ENCODE data around the gene SELENOI.
"Not testable (repeated sequence)": the region's sequence is repeated elsewhere in the genome, so short reads cannot be mapped to it uniquely, and the experiment has no call there.

DNA sequence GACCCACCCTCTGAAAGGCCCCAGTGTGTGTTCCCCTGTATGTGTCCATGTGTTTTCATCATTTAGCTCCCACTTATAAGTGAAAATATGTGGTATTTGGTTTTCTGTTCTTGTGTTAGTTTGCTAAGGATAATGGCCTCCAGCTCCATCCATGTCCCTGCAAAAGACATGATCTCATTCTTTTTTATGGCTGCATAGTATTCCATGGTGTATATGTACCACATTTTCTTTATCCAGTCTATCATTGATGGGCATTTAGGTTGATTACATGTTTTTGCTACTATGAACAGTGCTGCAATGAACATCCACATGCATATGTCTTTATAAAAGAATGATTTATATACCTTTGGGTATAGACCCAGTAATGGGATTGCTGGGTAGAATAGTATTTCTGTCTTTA is 21.5 kb upstream of the SELENOI start:
- TF ChIP-seq POLR2A, EP300, POLR2AphosphoS5 (IDR thresholded peaks at IDR 0.05): not testable (repeated sequence)
- TF ChIP-seq, protein P1, sequence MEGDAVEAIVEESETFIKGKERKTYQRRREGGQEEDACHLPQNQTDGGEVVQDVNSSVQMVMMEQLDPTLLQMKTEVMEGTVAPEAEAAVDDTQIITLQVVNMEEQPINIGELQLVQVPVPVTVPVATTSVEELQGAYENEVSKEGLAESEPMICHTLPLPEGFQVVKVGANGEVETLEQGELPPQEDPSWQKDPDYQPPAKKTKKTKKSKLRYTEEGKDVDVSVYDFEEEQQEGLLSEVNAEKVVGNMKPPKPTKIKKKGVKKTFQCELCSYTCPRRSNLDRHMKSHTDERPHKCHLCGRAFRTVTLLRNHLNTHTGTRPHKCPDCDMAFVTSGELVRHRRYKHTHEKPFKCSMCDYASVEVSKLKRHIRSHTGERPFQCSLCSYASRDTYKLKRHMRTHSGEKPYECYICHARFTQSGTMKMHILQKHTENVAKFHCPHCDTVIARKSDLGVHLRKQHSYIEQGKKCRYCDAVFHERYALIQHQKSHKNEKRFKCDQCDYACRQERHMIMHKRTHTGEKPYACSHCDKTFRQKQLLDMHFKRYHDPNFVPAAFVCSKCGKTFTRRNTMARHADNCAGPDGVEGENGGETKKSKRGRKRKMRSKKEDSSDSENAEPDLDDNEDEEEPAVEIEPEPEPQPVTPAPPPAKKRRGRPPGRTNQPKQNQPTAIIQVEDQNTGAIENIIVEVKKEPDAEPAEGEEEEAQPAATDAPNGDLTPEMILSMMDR (IDR thresholded peaks at IDR 0.05): not testable (repeated sequence)
